ENCODE measurements around the gene SWAP70. TPM values are rescaled to one million over a fixed set of nuclear protein-coding genes. Genes with fewer than 3 reads are reported as not detected.

The SWAP70 gene
- total and polyA plus RNA-seq, 2 experiments from 2014 or later, result 30.3 to 33.3 TPM

DNA sequence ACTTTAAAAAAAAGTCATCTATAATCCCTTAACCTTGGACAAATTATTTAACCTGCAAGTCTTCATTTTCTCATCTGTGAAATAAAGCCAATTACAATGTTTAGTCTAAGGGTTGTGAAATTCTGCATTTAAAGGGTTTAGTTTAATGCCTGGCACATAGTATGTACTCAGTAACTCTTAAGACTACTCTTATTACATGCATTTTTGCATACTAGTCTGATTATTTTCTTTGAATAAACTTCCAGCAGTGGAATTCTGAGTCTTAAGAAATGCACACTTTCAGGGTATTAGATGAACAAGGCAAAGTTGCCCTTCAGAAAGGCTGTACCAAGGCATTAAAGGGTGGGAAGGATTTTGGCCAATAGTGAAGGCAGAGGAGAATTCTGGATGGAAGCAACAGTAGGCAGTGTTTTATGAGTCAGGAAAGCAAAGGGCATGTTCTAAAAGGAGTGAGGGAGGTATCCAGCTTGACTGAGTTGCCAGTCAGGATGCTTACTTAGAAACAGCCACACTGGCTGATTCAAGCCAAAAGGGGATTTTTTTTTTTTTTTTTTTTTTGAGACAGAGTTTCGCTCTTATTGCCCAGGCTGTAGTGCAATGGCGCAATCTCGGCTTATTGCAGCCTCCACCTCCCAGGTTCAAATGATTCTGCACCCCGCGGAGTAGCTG lies 50.5 kb downstream of the SWAP70 start:
- Histone ChIP-seq H3K4me1 (ENCODE audit: insufficient read depth) (peaks cover 12% of the 10 kb centered on the region), H3K4me3 (no peak overlapping the region), H3K36me3 (ENCODE audit: insufficient read depth) (no peaks in the 10 kb centered on the region; the same call in 1 of the 2 replicates), H3F3A (replicated peaks; ENCODE audit: low read depth) (no peaks in the 10 kb centered on the region), H3K79me2 (replicated peaks; ENCODE audit: insufficient read depth) (peaks cover 14% of the 10 kb centered on the region), H4K20me1 (replicated peaks; ENCODE audit: insufficient read depth) (no peaks in the 10 kb centered on the region; the same call in 1 of the 2 replicates), H3K9me2 (ENCODE audit: insufficient read depth) (no peaks in the 10 kb centered on the region), H3K4me2 (no peak overlapping the region), H3K27ac (ENCODE audit: low read depth) (no peak overlapping the region), H2AFZ (no peak overlapping the region), H3K27me3 (ENCODE audit: insufficient read depth) (no peaks in the 10 kb centered on the region)
- peaks cover 25% of the 10 kb centered on the region for H3K36me3 Mint-ChIP-seq (ENCODE audit: low read depth)
- no peak overlapping the region for H3K4me3 Mint-ChIP-seq
- no peaks in the 10 kb centered on the region; the same call in 2 of the 3 replicates for H3K9me3 Mint-ChIP-seq
- H3K27ac Mint-ChIP-seq, result no peak overlapping the region
- no peak for ATAC-seq
- peaks cover 2% of the 10 kb centered on the region for H3K27me3 Mint-ChIP-seq (ENCODE audit: insufficient read depth, low read depth, poor library complexity)
- H3K4me1 Mint-ChIP-seq, result peaks cover 21% of the 10 kb centered on the region
- DNase-seq (ENCODE audit: low spot score), result no peak
- no peak for TF ChIP-seq JUNB (IDR thresholded peaks at IDR 0.05; ENCODE audit: unreplicated experiment)
- TF ChIP-seq, protein P1, sequence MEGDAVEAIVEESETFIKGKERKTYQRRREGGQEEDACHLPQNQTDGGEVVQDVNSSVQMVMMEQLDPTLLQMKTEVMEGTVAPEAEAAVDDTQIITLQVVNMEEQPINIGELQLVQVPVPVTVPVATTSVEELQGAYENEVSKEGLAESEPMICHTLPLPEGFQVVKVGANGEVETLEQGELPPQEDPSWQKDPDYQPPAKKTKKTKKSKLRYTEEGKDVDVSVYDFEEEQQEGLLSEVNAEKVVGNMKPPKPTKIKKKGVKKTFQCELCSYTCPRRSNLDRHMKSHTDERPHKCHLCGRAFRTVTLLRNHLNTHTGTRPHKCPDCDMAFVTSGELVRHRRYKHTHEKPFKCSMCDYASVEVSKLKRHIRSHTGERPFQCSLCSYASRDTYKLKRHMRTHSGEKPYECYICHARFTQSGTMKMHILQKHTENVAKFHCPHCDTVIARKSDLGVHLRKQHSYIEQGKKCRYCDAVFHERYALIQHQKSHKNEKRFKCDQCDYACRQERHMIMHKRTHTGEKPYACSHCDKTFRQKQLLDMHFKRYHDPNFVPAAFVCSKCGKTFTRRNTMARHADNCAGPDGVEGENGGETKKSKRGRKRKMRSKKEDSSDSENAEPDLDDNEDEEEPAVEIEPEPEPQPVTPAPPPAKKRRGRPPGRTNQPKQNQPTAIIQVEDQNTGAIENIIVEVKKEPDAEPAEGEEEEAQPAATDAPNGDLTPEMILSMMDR (conservative IDR thresholded peaks at IDR 0.05; ENCODE audit: low read depth in 2 of 2), result no peak
- TF ChIP-seq, protein P2, sequence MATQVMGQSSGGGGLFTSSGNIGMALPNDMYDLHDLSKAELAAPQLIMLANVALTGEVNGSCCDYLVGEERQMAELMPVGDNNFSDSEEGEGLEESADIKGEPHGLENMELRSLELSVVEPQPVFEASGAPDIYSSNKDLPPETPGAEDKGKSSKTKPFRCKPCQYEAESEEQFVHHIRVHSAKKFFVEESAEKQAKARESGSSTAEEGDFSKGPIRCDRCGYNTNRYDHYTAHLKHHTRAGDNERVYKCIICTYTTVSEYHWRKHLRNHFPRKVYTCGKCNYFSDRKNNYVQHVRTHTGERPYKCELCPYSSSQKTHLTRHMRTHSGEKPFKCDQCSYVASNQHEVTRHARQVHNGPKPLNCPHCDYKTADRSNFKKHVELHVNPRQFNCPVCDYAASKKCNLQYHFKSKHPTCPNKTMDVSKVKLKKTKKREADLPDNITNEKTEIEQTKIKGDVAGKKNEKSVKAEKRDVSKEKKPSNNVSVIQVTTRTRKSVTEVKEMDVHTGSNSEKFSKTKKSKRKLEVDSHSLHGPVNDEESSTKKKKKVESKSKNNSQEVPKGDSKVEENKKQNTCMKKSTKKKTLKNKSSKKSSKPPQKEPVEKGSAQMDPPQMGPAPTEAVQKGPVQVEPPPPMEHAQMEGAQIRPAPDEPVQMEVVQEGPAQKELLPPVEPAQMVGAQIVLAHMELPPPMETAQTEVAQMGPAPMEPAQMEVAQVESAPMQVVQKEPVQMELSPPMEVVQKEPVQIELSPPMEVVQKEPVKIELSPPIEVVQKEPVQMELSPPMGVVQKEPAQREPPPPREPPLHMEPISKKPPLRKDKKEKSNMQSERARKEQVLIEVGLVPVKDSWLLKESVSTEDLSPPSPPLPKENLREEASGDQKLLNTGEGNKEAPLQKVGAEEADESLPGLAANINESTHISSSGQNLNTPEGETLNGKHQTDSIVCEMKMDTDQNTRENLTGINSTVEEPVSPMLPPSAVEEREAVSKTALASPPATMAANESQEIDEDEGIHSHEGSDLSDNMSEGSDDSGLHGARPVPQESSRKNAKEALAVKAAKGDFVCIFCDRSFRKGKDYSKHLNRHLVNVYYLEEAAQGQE (IDR thresholded peaks at IDR 0.05; ENCODE audit: unreplicated experiment), result no peak
- TF ChIP-seq, protein P3, sequence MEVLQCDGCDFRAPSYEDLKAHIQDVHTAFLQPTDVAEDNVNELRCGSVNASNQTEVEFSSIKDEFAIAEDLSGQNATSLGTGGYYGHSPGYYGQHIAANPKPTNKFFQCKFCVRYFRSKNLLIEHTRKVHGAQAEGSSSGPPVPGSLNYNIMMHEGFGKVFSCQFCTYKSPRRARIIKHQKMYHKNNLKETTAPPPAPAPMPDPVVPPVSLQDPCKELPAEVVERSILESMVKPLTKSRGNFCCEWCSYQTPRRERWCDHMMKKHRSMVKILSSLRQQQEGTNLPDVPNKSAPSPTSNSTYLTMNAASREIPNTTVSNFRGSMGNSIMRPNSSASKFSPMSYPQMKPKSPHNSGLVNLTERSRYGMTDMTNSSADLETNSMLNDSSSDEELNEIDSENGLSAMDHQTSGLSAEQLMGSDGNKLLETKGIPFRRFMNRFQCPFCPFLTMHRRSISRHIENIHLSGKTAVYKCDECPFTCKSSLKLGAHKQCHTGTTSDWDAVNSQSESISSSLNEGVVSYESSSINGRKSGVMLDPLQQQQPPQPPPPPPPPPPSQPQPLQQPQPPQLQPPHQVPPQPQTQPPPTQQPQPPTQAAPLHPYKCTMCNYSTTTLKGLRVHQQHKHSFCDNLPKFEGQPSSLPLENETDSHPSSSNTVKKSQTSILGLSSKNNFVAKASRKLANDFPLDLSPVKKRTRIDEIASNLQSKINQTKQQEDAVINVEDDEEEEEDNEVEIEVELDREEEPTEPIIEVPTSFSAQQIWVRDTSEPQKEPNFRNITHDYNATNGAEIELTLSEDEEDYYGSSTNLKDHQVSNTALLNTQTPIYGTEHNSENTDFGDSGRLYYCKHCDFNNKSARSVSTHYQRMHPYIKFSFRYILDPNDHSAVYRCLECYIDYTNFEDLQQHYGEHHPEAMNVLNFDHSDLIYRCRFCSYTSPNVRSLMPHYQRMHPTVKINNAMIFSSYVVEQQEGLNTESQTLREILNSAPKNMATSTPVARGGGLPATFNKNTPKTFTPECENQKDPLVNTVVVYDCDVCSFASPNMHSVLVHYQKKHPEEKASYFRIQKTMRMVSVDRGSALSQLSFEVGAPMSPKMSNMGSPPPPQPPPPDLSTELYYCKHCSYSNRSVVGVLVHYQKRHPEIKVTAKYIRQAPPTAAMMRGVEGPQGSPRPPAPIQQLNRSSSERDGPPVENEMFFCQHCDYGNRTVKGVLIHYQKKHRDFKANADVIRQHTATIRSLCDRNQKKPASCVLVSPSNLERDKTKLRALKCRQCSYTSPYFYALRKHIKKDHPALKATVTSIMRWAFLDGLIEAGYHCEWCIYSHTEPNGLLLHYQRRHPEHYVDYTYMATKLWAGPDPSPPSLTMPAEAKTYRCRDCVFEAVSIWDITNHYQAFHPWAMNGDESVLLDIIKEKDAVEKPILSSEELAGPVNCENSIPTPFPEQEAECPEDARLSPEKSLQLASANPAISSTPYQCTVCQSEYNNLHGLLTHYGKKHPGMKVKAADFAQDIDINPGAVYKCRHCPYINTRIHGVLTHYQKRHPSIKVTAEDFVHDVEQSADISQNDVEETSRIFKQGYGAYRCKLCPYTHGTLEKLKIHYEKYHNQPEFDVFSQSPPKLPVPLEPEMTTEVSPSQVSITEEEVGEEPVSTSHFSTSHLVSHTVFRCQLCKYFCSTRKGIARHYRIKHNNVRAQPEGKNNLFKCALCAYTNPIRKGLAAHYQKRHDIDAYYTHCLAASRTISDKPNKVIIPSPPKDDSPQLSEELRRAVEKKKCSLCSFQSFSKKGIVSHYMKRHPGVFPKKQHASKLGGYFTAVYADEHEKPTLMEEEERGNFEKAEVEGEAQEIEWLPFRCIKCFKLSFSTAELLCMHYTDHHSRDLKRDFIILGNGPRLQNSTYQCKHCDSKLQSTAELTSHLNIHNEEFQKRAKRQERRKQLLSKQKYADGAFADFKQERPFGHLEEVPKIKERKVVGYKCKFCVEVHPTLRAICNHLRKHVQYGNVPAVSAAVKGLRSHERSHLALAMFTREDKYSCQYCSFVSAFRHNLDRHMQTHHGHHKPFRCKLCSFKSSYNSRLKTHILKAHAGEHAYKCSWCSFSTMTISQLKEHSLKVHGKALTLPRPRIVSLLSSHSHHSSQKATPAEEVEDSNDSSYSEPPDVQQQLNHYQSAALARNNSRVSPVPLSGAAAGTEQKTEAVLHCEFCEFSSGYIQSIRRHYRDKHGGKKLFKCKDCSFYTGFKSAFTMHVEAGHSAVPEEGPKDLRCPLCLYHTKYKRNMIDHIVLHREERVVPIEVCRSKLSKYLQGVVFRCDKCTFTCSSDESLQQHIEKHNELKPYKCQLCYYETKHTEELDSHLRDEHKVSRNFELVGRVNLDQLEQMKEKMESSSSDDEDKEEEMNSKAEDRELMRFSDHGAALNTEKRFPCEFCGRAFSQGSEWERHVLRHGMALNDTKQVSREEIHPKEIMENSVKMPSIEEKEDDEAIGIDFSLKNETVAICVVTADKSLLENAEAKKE (CRISPR knock-in tag; IDR thresholded peaks at IDR 0.05), result no peak
